Loucy (cell line): ENCODE data around the gene ZNF181.

Source experiments
- H2AFZ ChIP-seq: fragments of 200-600 bp; sonication (generic); 2 replicates; pipeline ENCODE4 v1.6.0; 2016; ENCODE audit warnings: antibody characterized with exemption, mild to moderate bottlenecking, low read length, moderate library complexity
- H3F3A ChIP-seq: fragments of 200-600 bp; 2 replicates; pipeline ENCODE4 v1.6.0; 2016; ENCODE audit warnings: antibody characterized with exemption, low read depth, mild to moderate bottlenecking
- H3K27me3 ChIP-seq: fragments of 200-600 bp; sonication (generic); 2 replicates; pipeline ENCODE4 v1.6.1; 2014; ENCODE audit warnings: low read length, mild to moderate bottlenecking; ENCODE audit not compliant: insufficient read depth, poor library complexity, severe bottlenecking
- H3K36me3 ChIP-seq: fragments of 200-600 bp; sonication (generic); 2 replicates; pipeline ENCODE4 v1.6.1; 2016; ENCODE audit warnings: low read length; ENCODE audit not compliant: insufficient read depth
- H3K4me1 ChIP-seq: fragments of 200-600 bp; sonication (generic); 2 replicates; pipeline ENCODE4 v1.5.1; 2014; ENCODE audit warnings: low read length, mild to moderate bottlenecking; ENCODE audit not compliant: insufficient read depth, poor library complexity, severe bottlenecking
- H3K4me2 ChIP-seq: fragments of 200-600 bp; sonication (generic); 2 replicates; pipeline ENCODE4 v1.6.0; 2014; ENCODE audit warnings: antibody characterized with exemption, low read length, low read depth, mild to moderate bottlenecking; ENCODE audit not compliant: poor library complexity, severe bottlenecking
- H3K4me3 ChIP-seq: fragments of 200-600 bp; sonication (generic); 2 replicates; pipeline ENCODE4 v1.5.1; 2014; ENCODE audit warnings: low read length, mild to moderate bottlenecking, mixed read lengths; ENCODE audit not compliant: poor library complexity, severe bottlenecking
- H3K79me2 ChIP-seq: fragments of 200-600 bp; sonication (generic); 2 replicates; pipeline ENCODE4 v1.6.1; 2014; ENCODE audit warnings: low read length; ENCODE audit not compliant: insufficient read depth
- H3K9ac ChIP-seq: fragments of 200-600 bp; sonication (generic); 2 replicates; pipeline ENCODE4 v1.6.0; 2014; ENCODE audit warnings: mild to moderate bottlenecking, low read depth, low read length, moderate library complexity; ENCODE audit not compliant: poor library complexity, severe bottlenecking
- H3K9me2 ChIP-seq: fragments of 200-600 bp; sonication (generic); replicated peaks from 2 replicates; pipeline ENCODE4 v1.6.1; 2016; ENCODE audit warnings: low read depth, low read length, mixed read lengths
- H3K9me3 ChIP-seq: fragments of 200-600 bp; sonication (generic); 2 replicates; pipeline ENCODE4 v1.6.1; 2014; ENCODE audit warnings: mild to moderate bottlenecking, antibody characterized with exemption, low read length, low read depth; ENCODE audit not compliant: insufficient read depth
- H4K20me1 ChIP-seq: fragments of 200-600 bp; sonication (generic); 2 replicates; pipeline ENCODE4 v1.6.0; 2014; ENCODE audit warnings: antibody characterized with exemption, low read length, mild to moderate bottlenecking; ENCODE audit not compliant: insufficient read depth, poor library complexity, severe bottlenecking
- CTCF ChIP-seq: fragments of 200-600 bp; sonication (generic); conservative IDR thresholded peaks from 2 replicates; pipeline ENCODE4 v1.5.1; 2014; ENCODE audit warnings: mild to moderate bottlenecking, antibody characterized with exemption, low read length
- EZH2phosphoT487 ChIP-seq: fragments of 200-600 bp; IDR thresholded peaks from 2 replicates; pipeline ENCODE4 v1.6.1; 2018; ENCODE audit warnings: antibody characterized with exemption, mild to moderate bottlenecking, moderate library complexity, borderline replicate concordance

Gene ZNF181

GRCh38 chr19:34759218-34759917, 25.3 kb downstream of the ZNF181 start:
- Histone ChIP-seq H3K4me1 (no peaks in the 10 kb centered on the region), H3K9me3 (peaks cover 34% of the 10 kb centered on the region; the same call in 1 of the 2 replicates), H3K4me3 (no peak overlapping the region), H3K79me2 (no peaks in the 10 kb centered on the region), H3K9me2 (no peaks in the 10 kb centered on the region; the same call in 1 of the 2 replicates), H3F3A (no peaks in the 10 kb centered on the region), H4K20me1 (no peaks in the 10 kb centered on the region), H2AFZ (no peak overlapping the region), H3K27me3 (no peaks in the 10 kb centered on the region), H3K4me2 (no peak overlapping the region), H3K9ac (no peak overlapping the region), H3K36me3 (no peaks in the 10 kb centered on the region)
- TF ChIP-seq CTCF (no peak), EZH2phosphoT487 (no peak)

- Histone ChIP-seq H3K9me3 (peaks cover 8% of the 10 kb centered on the region; the same call in 1 of the 2 replicates), H3K36me3 (no peaks in the 10 kb centered on the region), H3K9ac (no peak overlapping the region)
Observed at GRCh38 chr19:34766386-34766785, 32.3 kb downstream of the ZNF181 start.

GRCh38 chr19:34767951-34768350, 33.9 kb downstream of the ZNF181 start:
- H3K36me3 ChIP-seq, result no peaks in the 10 kb centered on the region
- no peaks in the 10 kb centered on the region for H3K79me2 ChIP-seq
- no peaks in the 10 kb centered on the region for H3F3A ChIP-seq
- no peak overlapping the region for H3K9ac ChIP-seq
- TF ChIP-seq EZH2phosphoT487 (no peak), CTCF (no peak)
- H3K9me2 ChIP-seq, result no peaks in the 10 kb centered on the region
- H3K4me3 ChIP-seq, result no peak overlapping the region
- no peaks in the 10 kb centered on the region for H4K20me1 ChIP-seq
- H3K4me1 ChIP-seq, result peaks cover 9% of the 10 kb centered on the region
- no peaks in the 10 kb centered on the region; the same call in 1 of the 2 replicates for H3K9me3 ChIP-seq
- no peaks in the 10 kb centered on the region for H3K27me3 ChIP-seq
- no peak overlapping the region for H3K4me2 ChIP-seq
- no peak overlapping the region for H2AFZ ChIP-seq

More at GRCh38 chr19:34766386-34766785, 32.3 kb downstream of the ZNF181 start:
- Histone ChIP-seq H3K4me1 (no peaks in the 10 kb centered on the region), H2AFZ (no peak overlapping the region), H3K27me3 (no peaks in the 10 kb centered on the region), H3K4me3 (no peak overlapping the region), H3F3A (no peaks in the 10 kb centered on the region), H4K20me1 (no peaks in the 10 kb centered on the region), H3K4me2 (no peak overlapping the region), H3K79me2 (no peaks in the 10 kb centered on the region), H3K9me2 (no peaks in the 10 kb centered on the region)
- TF ChIP-seq CTCF (no peak), EZH2phosphoT487 (no peak)
